Osteoblast (primary cell): Measurements from ENCODE around the gene SIK2. TPM values are rescaled to one million over a fixed set of nuclear protein-coding genes. Genes with fewer than 3 reads are reported as not detected.

Experiments
- DNase-seq: peaks from one replicate; pipeline ENCODE4 v3.0.0; 2011; ENCODE audit warnings: low spot score, mixed read lengths; ENCODE audit not compliant: insufficient read length; ENCODE audit errors: missing footprints
- H2AFZ ChIP-seq: 2 replicates; pipeline ENCODE4 v1.6.0; 2011; ENCODE audit warnings: mild to moderate bottlenecking, low read length
- H3K27ac ChIP-seq: 2 replicates; pipeline ENCODE4 v1.5.1; 2011; ENCODE audit warnings: mild to moderate bottlenecking, low read depth, low read length, moderate library complexity
- H3K27me3 ChIP-seq: 2 replicates; pipeline ENCODE4 v1.6.0; 2012; ENCODE audit warnings: mild to moderate bottlenecking, control low read depth, inconsistent platforms, low read length, moderate library complexity; ENCODE audit not compliant: insufficient read depth
- H3K36me3 ChIP-seq: 2 replicates; pipeline ENCODE4 v1.5.1; 2011; ENCODE audit warnings: mild to moderate bottlenecking, low read length, control low read depth, moderate library complexity; ENCODE audit not compliant: insufficient read depth
- H3K4me1 ChIP-seq: 2 replicates; pipeline ENCODE4 v1.5.1; 2011; ENCODE audit warnings: mild to moderate bottlenecking, low read length, control low read depth, moderate library complexity; ENCODE audit not compliant: insufficient read depth
- H3K4me2 ChIP-seq: 2 replicates; pipeline ENCODE4 v1.6.0; 2011; ENCODE audit warnings: mild to moderate bottlenecking, low read length; ENCODE audit not compliant: insufficient read depth
- H3K4me3 ChIP-seq: fragments of 200-600 bp; sonication (generic); 3 replicates; pipeline ENCODE4 v1.5.1; 2012; ENCODE audit warnings: mild to moderate bottlenecking, low read length, inconsistent platforms; ENCODE audit not compliant: insufficient read depth
- H3K79me2 ChIP-seq: 2 replicates; pipeline ENCODE4 v1.6.0; 2012; ENCODE audit warnings: mild to moderate bottlenecking, low read length, control low read depth, inconsistent platforms; ENCODE audit not compliant: insufficient read depth
- H3K9me3 ChIP-seq: 2 replicates; pipeline ENCODE4 v1.5.1; 2011; ENCODE audit warnings: low read depth, low read length, control low read depth
- H4K20me1 ChIP-seq: 2 replicates; pipeline ENCODE4 v1.6.0; 2012; ENCODE audit warnings: mild to moderate bottlenecking, low read length, control low read depth; ENCODE audit not compliant: insufficient read depth
- total RNA-seq: library from RNA; depleted of rRNA; stranded (reverse); fragments of >200 nt; gene quantifications from 2 replicates; pipeline ENCODE4 v1.2.3, GENCODE V29; 2012
- TF ChIP-seq, protein P1 (sequence below): IDR thresholded peaks from 2 replicates; pipeline ENCODE4 v1.5.1; 2011; ENCODE audit warnings: mild to moderate bottlenecking, low read depth, low read length, moderate library complexity; ENCODE audit errors: extremely low read depth

The SIK2 gene
- total RNA-seq, 1 donor, result 17.7 TPM

DNA sequence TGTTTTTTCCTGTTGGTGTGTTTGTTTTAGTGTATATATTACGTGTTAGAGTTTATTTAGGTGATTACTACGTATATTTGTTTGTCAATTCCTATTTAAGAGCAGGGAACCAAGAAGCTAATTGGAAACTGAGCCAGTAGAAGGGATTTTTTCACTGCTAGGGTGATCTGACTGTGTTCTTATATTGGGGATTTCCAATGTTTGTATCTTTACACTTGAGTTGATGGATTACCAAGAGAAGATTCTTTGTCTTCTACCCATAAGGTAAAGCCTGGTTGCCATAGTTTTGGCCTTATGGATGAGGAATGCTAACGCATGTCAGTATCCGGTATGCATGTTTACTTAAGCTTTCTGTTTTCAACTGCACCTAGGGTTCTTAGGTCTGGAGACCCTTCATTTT is 35.6 kb downstream of the SIK2 start:
- no peak overlapping the region for H3K4me3 ChIP-seq
- DNase-seq, result no peak
- TF ChIP-seq, protein P1, sequence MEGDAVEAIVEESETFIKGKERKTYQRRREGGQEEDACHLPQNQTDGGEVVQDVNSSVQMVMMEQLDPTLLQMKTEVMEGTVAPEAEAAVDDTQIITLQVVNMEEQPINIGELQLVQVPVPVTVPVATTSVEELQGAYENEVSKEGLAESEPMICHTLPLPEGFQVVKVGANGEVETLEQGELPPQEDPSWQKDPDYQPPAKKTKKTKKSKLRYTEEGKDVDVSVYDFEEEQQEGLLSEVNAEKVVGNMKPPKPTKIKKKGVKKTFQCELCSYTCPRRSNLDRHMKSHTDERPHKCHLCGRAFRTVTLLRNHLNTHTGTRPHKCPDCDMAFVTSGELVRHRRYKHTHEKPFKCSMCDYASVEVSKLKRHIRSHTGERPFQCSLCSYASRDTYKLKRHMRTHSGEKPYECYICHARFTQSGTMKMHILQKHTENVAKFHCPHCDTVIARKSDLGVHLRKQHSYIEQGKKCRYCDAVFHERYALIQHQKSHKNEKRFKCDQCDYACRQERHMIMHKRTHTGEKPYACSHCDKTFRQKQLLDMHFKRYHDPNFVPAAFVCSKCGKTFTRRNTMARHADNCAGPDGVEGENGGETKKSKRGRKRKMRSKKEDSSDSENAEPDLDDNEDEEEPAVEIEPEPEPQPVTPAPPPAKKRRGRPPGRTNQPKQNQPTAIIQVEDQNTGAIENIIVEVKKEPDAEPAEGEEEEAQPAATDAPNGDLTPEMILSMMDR, result no peak
- H3K9me3 ChIP-seq, result no peaks in the 10 kb centered on the region
- peaks cover 25% of the 10 kb centered on the region for H3K4me1 ChIP-seq
- no peaks in the 10 kb centered on the region for H3K27me3 ChIP-seq
- no peak overlapping the region for H3K4me2 ChIP-seq
- no peak overlapping the region for H2AFZ ChIP-seq
- peaks cover 41% of the 10 kb centered on the region for H3K79me2 ChIP-seq
- H3K27ac ChIP-seq, result no peak overlapping the region
- no peaks in the 10 kb centered on the region for H3K36me3 ChIP-seq
- H4K20me1 ChIP-seq, result peaks cover 4% of the 10 kb centered on the region

DNA sequence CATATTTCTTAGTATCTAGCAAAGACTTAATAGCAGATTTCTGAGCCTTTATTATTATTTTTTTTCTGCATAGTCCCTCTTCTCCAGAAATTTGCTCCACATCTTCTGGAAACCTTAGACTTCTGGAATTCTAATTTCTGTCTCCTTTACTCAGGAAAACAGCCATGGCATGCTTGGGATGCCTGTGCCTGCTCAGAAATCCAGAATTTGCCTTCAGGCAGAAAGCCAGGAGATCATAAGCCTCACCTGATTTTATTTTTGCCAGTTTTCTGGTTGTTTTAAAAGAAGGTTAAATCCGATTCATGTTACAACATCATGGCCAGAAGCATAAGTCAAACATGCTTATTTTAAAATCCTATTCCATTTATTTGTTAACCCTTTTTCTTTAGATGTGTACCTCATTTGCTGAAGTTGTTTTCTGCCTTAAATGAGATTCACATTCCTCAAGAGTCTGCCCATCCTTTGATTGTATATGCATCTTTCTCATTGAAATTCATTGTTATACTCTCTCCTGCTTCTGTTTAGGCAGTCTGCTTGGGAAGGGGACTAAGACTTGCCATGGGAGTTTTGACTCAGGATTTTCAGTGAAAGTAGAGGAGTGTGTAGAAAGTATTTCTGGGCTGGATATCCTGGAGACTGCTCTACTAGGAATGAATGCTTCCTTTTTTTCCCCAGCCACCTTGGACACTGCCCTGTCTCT is 37.1 kb downstream of the SIK2 start:
- H3K79me2 ChIP-seq, result peaks cover 37% of the 10 kb centered on the region
- TF ChIP-seq, protein P1, result no peak
- H3K27ac ChIP-seq, result no peak overlapping the region
- DNase-seq, result no peak
- peaks cover 12% of the 10 kb centered on the region for H3K4me1 ChIP-seq
- H3K4me2 ChIP-seq, result no peak overlapping the region
- no peaks in the 10 kb centered on the region for H3K27me3 ChIP-seq
- H3K36me3 ChIP-seq, result no peaks in the 10 kb centered on the region
- no peak overlapping the region for H2AFZ ChIP-seq
- no peaks in the 10 kb centered on the region for H3K9me3 ChIP-seq
- no peak overlapping the region for H3K4me3 ChIP-seq
- peaks cover 4% of the 10 kb centered on the region for H4K20me1 ChIP-seq

DNA sequence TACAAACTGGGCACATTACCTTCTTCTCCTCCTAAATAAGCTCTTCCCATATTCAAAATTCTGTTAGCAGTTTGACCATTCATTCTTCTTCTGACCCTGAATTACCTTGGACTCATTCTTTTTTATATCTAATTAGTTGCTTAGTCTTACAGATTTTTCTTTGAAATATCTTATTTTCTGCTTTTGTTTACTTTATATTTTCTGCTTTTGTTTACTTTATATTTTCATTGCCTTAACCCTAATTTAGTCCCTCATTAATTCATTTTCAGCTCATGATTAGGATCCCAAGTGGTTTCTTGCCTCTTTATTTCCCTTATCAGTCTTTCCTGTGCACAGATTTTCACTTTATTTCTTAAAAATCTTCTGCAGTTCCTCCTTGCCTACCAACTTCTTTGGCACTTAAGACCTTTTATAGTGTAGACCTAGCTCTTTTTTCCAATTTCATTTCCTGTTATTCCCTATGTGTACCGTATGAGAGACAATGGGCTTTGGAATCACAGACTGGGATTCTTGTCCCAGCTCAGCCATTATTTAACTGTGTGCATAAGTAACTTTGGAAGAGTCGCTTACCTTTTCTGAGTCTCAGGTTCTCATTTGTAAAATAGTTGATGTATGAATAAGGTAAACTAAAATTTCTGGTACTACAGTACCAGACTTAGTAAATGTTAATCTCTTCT is 39.2 kb downstream of the SIK2 start:
- Histone ChIP-seq H3K36me3 (no peaks in the 10 kb centered on the region), H2AFZ (no peak overlapping the region), H3K4me1 (no peaks in the 10 kb centered on the region), H3K4me2 (no peak overlapping the region), H3K9me3 (no peaks in the 10 kb centered on the region), H3K4me3 (no peak overlapping the region), H3K79me2 (peaks cover 39% of the 10 kb centered on the region), H3K27me3 (no peaks in the 10 kb centered on the region), H3K27ac (no peak overlapping the region), H4K20me1 (peaks cover 4% of the 10 kb centered on the region)
- no peak for DNase-seq
- TF ChIP-seq, protein P1, result no peak

DNA sequence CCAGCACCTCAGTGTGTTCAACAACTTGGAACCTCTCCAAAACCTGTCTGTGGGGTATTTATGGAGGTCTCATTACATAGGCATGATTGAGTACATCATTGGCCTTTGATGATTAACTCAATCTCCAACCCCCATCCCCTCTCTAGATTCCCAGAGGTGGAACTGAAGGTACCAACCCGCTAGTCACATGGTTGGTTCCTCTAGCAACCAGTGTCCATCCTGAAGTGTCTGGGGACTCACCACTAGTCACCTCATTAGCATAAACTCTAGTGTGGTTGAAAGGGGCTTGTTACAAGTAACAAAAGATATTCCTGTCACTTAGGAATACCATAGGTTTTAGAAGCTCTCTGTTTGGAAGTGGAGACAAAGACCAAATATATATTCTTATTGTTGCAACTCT is 40.3 kb downstream of the SIK2 start:
- DNase-seq, result no peak
- Histone ChIP-seq H3K4me3 (no peak overlapping the region), H4K20me1 (peaks cover 4% of the 10 kb centered on the region), H2AFZ (no peak overlapping the region), H3K79me2 (peaks cover 37% of the 10 kb centered on the region), H3K27me3 (no peaks in the 10 kb centered on the region), H3K9me3 (no peaks in the 10 kb centered on the region), H3K36me3 (no peaks in the 10 kb centered on the region), H3K27ac (no peak overlapping the region), H3K4me2 (no peak overlapping the region), H3K4me1 (no peaks in the 10 kb centered on the region)
- TF ChIP-seq, protein P1, result no peak
